Measurements from ENCODE around the gene PEBP1.

Gene PEBP1

GRCh38 chr12:118190266-118190665 is 54.3 kb downstream of the PEBP1 start:
- no peak for DNase-seq (ENCODE audit: low read depth, low spot score)

GRCh38 chr12:118193477-118193876 is 57.6 kb downstream of the PEBP1 start:
- no peak for DNase-seq (ENCODE audit: low read depth, low spot score)

- no peak for DNase-seq (ENCODE audit: low read depth, low spot score)
These were observed 58.0 kb downstream of the PEBP1 start for GRCh38 chr12:118193958-118194357.
